GM19043 (cell line): ENCODE measurements around the gene ACTC1.

ENCODE experiments used
- ATAC-seq: cut with Tn5 transposase; IDR thresholded peaks from one replicate; pipeline ENCODE4 v1.9.1; 2021; ENCODE audit warnings: low read depth; ENCODE audit not compliant: unreplicated experiment

Gene ACTC1

GRCh38 chr15:34802803-34803750, 7.7 kb upstream of the ACTC1 start:
- no peak for ATAC-seq

- ATAC-seq = no peak
Measured at GRCh38 chr15:34802371-34802770, 7.0 kb upstream of the ACTC1 start.

- ATAC-seq = no peak
Measured at GRCh38 chr15:34799149-34800101, 4.1 kb upstream of the ACTC1 start.

GRCh38 chr15:34796847-34797435, 1.6 kb upstream of the ACTC1 start:
- no peak for ATAC-seq

- ATAC-seq = no peak
Measured at GRCh38 chr15:34794590-34795206, 651 bp downstream of the ACTC1 start.

GRCh38 chr15:34793901-34794300, 1.4 kb downstream of the ACTC1 start:
- ATAC-seq = no peak

- no peak for ATAC-seq
Measured at GRCh38 chr15:34793071-34793470, 2.3 kb downstream of the ACTC1 start.

- ATAC-seq = no peak
Measured at GRCh38 chr15:34791701-34792100, 3.6 kb downstream of the ACTC1 start.

- ATAC-seq = no peak
Measured at GRCh38 chr15:34790121-34790520, 5.2 kb downstream of the ACTC1 start.

- ATAC-seq = no peak
Measured at GRCh38 chr15:34789326-34789725, 6.0 kb downstream of the ACTC1 start.

GRCh38 chr15:34786206-34786605, 9.1 kb downstream of the ACTC1 start:
- no peak for ATAC-seq

- ATAC-seq = no peak
Measured at GRCh38 chr15:34783991-34784390, 11.4 kb downstream of the ACTC1 start.

GRCh38 chr15:34783431-34783830, 11.9 kb downstream of the ACTC1 start:
- no peak for ATAC-seq

GRCh38 chr15:34782901-34783300, 12.4 kb downstream of the ACTC1 start:
- ATAC-seq = no peak

GRCh38 chr15:34780725-34781124, 14.6 kb downstream of the ACTC1 start:
- no peak for ATAC-seq

GRCh38 chr15:34776606-34777105, 18.7 kb downstream of the ACTC1 start:
- ATAC-seq = no peak

- no peak for ATAC-seq
Measured at GRCh38 chr15:34773917-34774316, 21.4 kb downstream of the ACTC1 start.

GRCh38 chr15:34773013-34773412, 22.3 kb downstream of the ACTC1 start:
- no peak for ATAC-seq

GRCh38 chr15:34772312-34772711, 23.0 kb downstream of the ACTC1 start:
- ATAC-seq = no peak

GRCh38 chr15:34769711-34770110, 25.6 kb downstream of the ACTC1 start:
- ATAC-seq = no peak
